GM21576 (cell line): Measurements from ENCODE around the gene C19orf67.
A peak's percentile ranks its signal among the peaks of the same experiment; 100 is the strongest.

ENCODE experiments used
- ATAC-seq: cut with Tn5 transposase; IDR thresholded peaks from one replicate; pipeline ENCODE4 v1.9.1; 2021; ENCODE audit warnings: mild to moderate bottlenecking, moderate library complexity; ENCODE audit not compliant: unreplicated experiment

Gene C19orf67

GRCh38 chr19:14110650-14111049 is 25.1 kb upstream of the C19orf67 start:
- ATAC-seq, result no peak

GRCh38 chr19:14107581-14108461 is 22.2 kb upstream of the C19orf67 start:
- no peak for ATAC-seq

GRCh38 chr19:14106840-14107239 is 21.3 kb upstream of the C19orf67 start:
- ATAC-seq, result no peak

GRCh38 chr19:14105680-14106079 is 20.1 kb upstream of the C19orf67 start:
- no peak for ATAC-seq

GRCh38 chr19:14103310-14103709 is 17.7 kb upstream of the C19orf67 start:
- ATAC-seq, result no peak

GRCh38 chr19:14102756-14103155 is 17.2 kb upstream of the C19orf67 start:
- ATAC-seq, result no peak

GRCh38 chr19:14102102-14102696 is 16.6 kb upstream of the C19orf67 start:
- ATAC-seq, result no peak

GRCh38 chr19:14101003-14101545 is 15.5 kb upstream of the C19orf67 start:
- no peak for ATAC-seq

GRCh38 chr19:14097532-14098151 is 12.1 kb upstream of the C19orf67 start:
- no peak for ATAC-seq

GRCh38 chr19:14096272-14096992 is 10.8 kb upstream of the C19orf67 start:
- no peak for ATAC-seq

GRCh38 chr19:14094854-14095253 is 9.3 kb upstream of the C19orf67 start:
- ATAC-seq, result no peak

GRCh38 chr19:14093117-14093823 is 7.7 kb upstream of the C19orf67 start:
- no peak for ATAC-seq

GRCh38 chr19:14091813-14092462 is 6.4 kb upstream of the C19orf67 start:
- peak; percentile 6 for ATAC-seq

GRCh38 chr19:14091081-14091812 is 5.7 kb upstream of the C19orf67 start:
- peak; percentile 66 for ATAC-seq

GRCh38 chr19:14090509-14091080 is 5.0 kb upstream of the C19orf67 start, which contains the start of gene SAMD1:
SAMD1 (minus strand) TSS chr19:14090751.
- peak; percentile 21 for ATAC-seq

- ATAC-seq, result no peak
These were observed 4.3 kb upstream of the C19orf67 start for GRCh38 chr19:14089662-14090508.

GRCh38 chr19:14089412-14089661 is 3.8 kb upstream of the C19orf67 start:
- ATAC-seq, result no peak
